Fibroblast of gingiva (primary cell): ENCODE measurements around the gene ENAH.
"Not testable (repeated sequence)": the region's sequence is repeated elsewhere in the genome, so short reads cannot be mapped to it uniquely, and the experiment has no call there.

Experiments
- DNase-seq: peaks from one replicate; pipeline ENCODE4 v3.0.0-alpha.2; 2011; ENCODE audit warnings: low read depth

ENAH gene

GRCh38 chr1:225674381-225674780, 21.5 kb upstream of the ENAH start:
- DNase-seq: no peak

- no peak for DNase-seq
Observed at GRCh38 chr1:225670806-225671733, 18.1 kb upstream of the ENAH start.

GRCh38 chr1:225670356-225670755, 17.4 kb upstream of the ENAH start:
- DNase-seq: no peak

- DNase-seq: no peak
Observed at GRCh38 chr1:225668222-225668621, 15.3 kb upstream of the ENAH start.

GRCh38 chr1:225667362-225667761, 14.4 kb upstream of the ENAH start:
- DNase-seq: no peak

- DNase-seq: no peak
Observed at GRCh38 chr1:225666495-225666894, 13.6 kb upstream of the ENAH start.

- no peak for DNase-seq
Observed at GRCh38 chr1:225664762-225665161, 11.8 kb upstream of the ENAH start.

- no peak for DNase-seq
Observed at GRCh38 chr1:225662155-225662554, 9.2 kb upstream of the ENAH start.

- DNase-seq: no peak
Observed at GRCh38 chr1:225660544-225660946, 7.6 kb upstream of the ENAH start.

- no peak for DNase-seq
Observed at GRCh38 chr1:225658041-225658440, 5.1 kb upstream of the ENAH start.

GRCh38 chr1:225657462-225657989, 4.6 kb upstream of the ENAH start:
- DNase-seq: peak; percentile 71

GRCh38 chr1:225656259-225656655, 3.3 kb upstream of the ENAH start:
- not testable (repeated sequence) for DNase-seq

- peak; percentile 99 for DNase-seq
Observed at GRCh38 chr1:225655509-225656258, 2.8 kb upstream of the ENAH start.

GRCh38 chr1:225654688-225655508, 2.0 kb upstream of the ENAH start:
- DNase-seq: no peak

- no peak for DNase-seq
Observed at GRCh38 chr1:225654277-225654597, 1.3 kb upstream of the ENAH start.

- DNase-seq: peak; percentile 75
Observed at GRCh38 chr1:225653463-225654276, 747 bp upstream of the ENAH start.

GRCh38 chr1:225651872-225652728, 823 bp downstream of the ENAH start:
- DNase-seq: peak; percentile 16

GRCh38 chr1:225651376-225651871, 1.5 kb downstream of the ENAH start:
- DNase-seq: no peak

GRCh38 chr1:225650179-225650578, 2.7 kb downstream of the ENAH start:
- no peak for DNase-seq
